ENCODE data around the gene RSAD1. TPM values are rescaled to one million over a fixed set of nuclear protein-coding genes. Genes with fewer than 3 reads are reported as not detected.

RSAD1 gene
- total RNA-seq, 2 donors from 2014 or later, result 39.2 to 44.5 TPM

DNA sequence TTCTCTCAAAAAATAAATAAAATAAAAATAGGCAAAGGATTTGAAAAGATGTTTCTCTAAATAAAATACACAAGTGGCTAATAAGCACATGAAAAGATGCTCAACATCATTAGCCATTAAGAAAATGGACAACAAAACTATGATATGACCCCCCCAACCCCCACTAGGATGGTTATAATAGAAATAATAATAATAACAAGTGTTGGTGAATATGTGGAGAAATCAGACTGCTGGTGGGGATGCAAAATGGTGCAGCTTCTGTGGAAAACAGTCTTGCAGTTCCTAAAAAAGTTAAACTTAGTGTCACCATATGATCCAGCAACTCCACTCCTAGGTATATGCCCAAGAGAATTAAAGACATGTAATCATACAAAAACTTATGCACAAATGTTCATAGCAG lies 20.6 kb downstream of the RSAD1 start:
- DNase-seq (no peak), ATAC-seq (no peak)
- Histone ChIP-seq H3K4me1 (no peaks in the 10 kb centered on the region), H3K27ac (no peak overlapping the region), H3K9me3 (no peaks in the 10 kb centered on the region), H3K4me3 (no peak overlapping the region), H3K27me3 (no peaks in the 10 kb centered on the region), H3K36me3 (replicated peaks in 1 of 2; ENCODE audit: insufficient read depth in 1 of 2, low read depth in 2 of 2) (no peaks in the 10 kb centered on the region)
- intact Hi-C loops (cut with DNase I), result no loop called here
- TF ChIP-seq, protein P1, sequence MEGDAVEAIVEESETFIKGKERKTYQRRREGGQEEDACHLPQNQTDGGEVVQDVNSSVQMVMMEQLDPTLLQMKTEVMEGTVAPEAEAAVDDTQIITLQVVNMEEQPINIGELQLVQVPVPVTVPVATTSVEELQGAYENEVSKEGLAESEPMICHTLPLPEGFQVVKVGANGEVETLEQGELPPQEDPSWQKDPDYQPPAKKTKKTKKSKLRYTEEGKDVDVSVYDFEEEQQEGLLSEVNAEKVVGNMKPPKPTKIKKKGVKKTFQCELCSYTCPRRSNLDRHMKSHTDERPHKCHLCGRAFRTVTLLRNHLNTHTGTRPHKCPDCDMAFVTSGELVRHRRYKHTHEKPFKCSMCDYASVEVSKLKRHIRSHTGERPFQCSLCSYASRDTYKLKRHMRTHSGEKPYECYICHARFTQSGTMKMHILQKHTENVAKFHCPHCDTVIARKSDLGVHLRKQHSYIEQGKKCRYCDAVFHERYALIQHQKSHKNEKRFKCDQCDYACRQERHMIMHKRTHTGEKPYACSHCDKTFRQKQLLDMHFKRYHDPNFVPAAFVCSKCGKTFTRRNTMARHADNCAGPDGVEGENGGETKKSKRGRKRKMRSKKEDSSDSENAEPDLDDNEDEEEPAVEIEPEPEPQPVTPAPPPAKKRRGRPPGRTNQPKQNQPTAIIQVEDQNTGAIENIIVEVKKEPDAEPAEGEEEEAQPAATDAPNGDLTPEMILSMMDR (IDR thresholded peaks at IDR 0.05), result no peak
- TF ChIP-seq POLR2A (IDR thresholded peaks at IDR 0.05), result no peak

DNA sequence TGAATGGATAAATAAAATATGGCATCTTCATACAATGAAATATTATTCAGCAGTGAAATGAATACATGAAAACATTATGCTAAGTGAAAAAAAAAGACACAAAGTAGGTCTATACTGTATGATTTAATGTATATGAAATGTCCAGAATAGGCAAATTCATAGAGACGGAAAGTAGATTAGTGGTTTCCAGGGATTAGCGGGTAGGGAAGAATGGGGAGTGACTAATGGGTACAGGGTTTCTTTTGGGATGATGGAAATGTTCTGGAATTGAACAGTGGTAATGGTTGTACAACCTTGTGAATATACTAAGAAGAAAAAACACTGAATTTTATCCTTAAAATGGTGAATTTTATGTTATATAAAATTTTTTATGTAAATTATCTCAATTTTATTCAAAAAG lies 21.1 kb downstream of the RSAD1 start:
- WGBS, 2 donors, result 94 to 97% methylated on average over 2 of the region's 2 CpGs
- intact Hi-C loops (cut with DNase I), result no loop called here
- no peak for TF ChIP-seq POLR2A (IDR thresholded peaks at IDR 0.05)
- TF ChIP-seq, protein P1 (IDR thresholded peaks at IDR 0.05), result no peak
- Histone ChIP-seq H3K36me3 (replicated peaks in 1 of 2; ENCODE audit: insufficient read depth in 1 of 2, low read depth in 2 of 2) (no peaks in the 10 kb centered on the region), H3K9me3 (no peaks in the 10 kb centered on the region), H3K27ac (no peak overlapping the region), H3K4me1 (no peaks in the 10 kb centered on the region), H3K27me3 (no peaks in the 10 kb centered on the region), H3K4me3 (no peak overlapping the region)
- ATAC-seq (no peak), DNase-seq (no peak)

DNA sequence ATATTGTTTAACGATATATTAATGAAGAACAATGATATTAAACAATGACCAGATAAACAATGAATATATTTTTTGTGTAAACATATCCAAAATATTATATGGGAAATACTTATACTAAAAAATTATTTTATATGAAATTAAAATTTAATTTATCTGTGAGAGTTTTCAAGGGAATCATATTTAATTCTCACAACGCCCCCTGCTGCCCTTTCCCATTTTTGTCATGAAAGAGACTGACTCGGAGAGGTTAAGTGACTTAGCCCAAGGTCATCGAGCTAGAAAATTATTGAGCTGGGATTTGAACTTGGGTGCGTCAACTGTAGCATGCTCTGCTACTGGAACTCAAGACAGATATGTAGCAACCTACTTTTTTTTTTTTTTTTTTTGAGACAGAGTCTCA lies 22.4 kb downstream of the RSAD1 start:
- H3K4me3 ChIP-seq, result no peak overlapping the region
- no peaks in the 10 kb centered on the region for H3K27me3 ChIP-seq
- no peak overlapping the region for H3K27ac ChIP-seq
- ATAC-seq (peak; percentile 59), DNase-seq (peak in 3 of 4 donors; percentile 48 to 67 (median 58))
- TF ChIP-seq, protein P1 (IDR thresholded peaks at IDR 0.05), result peak in 6 of 7 experiments; percentile 22 to 53 (median 43)
- TF ChIP-seq POLR2A (IDR thresholded peaks at IDR 0.05), result no peak
- no peaks in the 10 kb centered on the region for H3K36me3 ChIP-seq (replicated peaks in 1 of 2; ENCODE audit: insufficient read depth in 1 of 2, low read depth in 2 of 2)
- intact Hi-C loops (cut with DNase I), result no loop called here
- no peaks in the 10 kb centered on the region for H3K4me1 ChIP-seq
- 19 to 26% methylated on average over 5 of the region's 5 CpGs for WGBS, 2 donors
- H3K9me3 ChIP-seq, result no peaks in the 10 kb centered on the region

DNA sequence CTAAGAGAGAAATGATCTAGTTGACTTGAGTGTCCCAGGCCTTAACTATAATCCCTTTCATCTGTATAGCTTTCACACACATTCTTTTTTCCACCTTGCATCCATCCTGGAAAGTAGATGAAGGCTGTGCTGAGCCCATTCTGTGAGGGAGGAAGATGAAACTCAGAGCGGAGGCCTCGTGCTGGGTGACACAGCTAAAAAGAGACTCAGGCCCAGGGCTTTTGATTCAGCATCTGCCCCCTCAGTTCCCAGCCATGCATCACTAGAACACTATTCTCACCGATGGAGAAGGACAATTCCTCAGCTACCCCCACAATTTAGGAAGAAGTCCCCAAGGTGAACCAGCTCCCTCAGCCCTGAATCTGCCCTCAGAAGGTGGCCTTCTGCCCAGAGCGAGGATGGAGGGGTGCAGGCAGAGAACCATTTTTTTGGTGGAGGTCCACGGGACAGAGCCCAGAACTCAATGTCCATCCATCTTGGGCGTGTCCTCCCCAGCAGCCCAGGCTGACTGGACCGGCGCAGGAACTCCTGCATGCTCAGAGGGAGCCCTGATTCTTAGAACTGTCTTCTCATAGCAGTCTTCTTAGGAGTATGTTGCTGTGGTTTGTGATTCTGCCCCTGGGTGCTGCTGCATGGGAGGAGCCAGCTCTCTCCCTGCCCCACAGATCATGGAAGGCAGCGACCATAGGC lies 23.8 kb downstream of the RSAD1 start:
- no peak for TF ChIP-seq POLR2A (IDR thresholded peaks at IDR 0.05)
- TF ChIP-seq, protein P1 (IDR thresholded peaks at IDR 0.05), result no peak
- Histone ChIP-seq H3K27me3 (no peaks in the 10 kb centered on the region), H3K27ac (no peak overlapping the region), H3K4me3 (no peak overlapping the region), H3K4me1 (no peaks in the 10 kb centered on the region), H3K9me3 (no peaks in the 10 kb centered on the region), H3K36me3 (replicated peaks in 1 of 2; ENCODE audit: insufficient read depth in 1 of 2, low read depth in 2 of 2) (no peaks in the 10 kb centered on the region)
- ATAC-seq (no peak), DNase-seq (no peak)
- WGBS, 2 donors, result 89 to 90% methylated on average over 4 to 9 of the region's 9 CpGs
- intact Hi-C loops (cut with DNase I), result no loop called here

DNA sequence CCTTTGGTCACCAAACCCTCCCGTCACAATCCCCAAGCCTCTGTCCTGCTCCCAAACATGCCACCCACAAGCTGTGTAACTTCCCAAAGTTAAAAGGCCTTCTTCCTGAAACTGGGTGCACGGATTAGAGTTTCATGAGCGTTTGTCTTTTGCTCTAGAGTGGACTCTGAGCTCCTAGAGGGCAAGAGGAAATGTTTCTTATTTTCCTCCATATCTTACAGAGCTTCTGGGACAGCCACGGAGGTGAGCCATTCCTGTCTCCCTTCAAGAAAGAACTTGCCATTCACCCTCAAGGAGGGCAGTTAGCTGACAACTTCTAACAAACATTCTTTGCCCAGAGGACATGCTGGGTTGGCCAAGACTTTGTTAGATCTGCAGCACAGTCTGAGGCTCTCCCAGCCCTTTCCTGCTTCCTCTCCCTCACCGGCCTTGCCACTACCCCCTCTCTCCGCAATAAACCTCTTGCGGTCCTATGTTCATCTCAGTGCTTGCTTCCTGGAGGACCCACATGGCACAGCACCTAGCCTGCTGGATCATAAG lies 27.0 kb downstream of the RSAD1 start:
- no peak for TF ChIP-seq POLR2A (IDR thresholded peaks at IDR 0.05)
- TF ChIP-seq, protein P1 (IDR thresholded peaks at IDR 0.05), result no peak
- H3K4me1 ChIP-seq, result peaks cover 24% of the 10 kb centered on the region
- no peak for DNase-seq
- H3K36me3 ChIP-seq (replicated peaks in 1 of 2; ENCODE audit: insufficient read depth in 1 of 2, low read depth in 2 of 2), result no peaks in the 10 kb centered on the region
- WGBS, 2 donors, result 58 to 76% methylated on average over 7 of the region's 7 CpGs
- no peak for ATAC-seq
- no peaks in the 10 kb centered on the region for H3K27me3 ChIP-seq
- no peak overlapping the region for H3K27ac ChIP-seq
- no peaks in the 10 kb centered on the region for H3K9me3 ChIP-seq
- no peak overlapping the region for H3K4me3 ChIP-seq
- intact Hi-C loops (cut with DNase I), result no loop called here

Data from body of pancreas (tissue), 4 donors.